ENCODE results near the gene PCGF2.

Gene PCGF2

GRCh38 chr17:38745545-38745944 is 2.6 kb downstream of the PCGF2 start:
- Histone ChIP-seq H3K27ac (ENCODE audit: low read length) (no peak overlapping the region), H3K4me2 (ENCODE audit: low read depth, low read length) (no peak overlapping the region), H3K27me3 (replicated peaks; ENCODE audit: insufficient read depth, low read length) (peaks cover 22% of the 10 kb centered on the region), H3F3A (ENCODE audit: insufficient read depth, low read length) (peaks cover 10% of the 10 kb centered on the region), H4K20me1 (ENCODE audit: insufficient read depth, low read length) (no peaks in the 10 kb centered on the region), H3K79me2 (ENCODE audit: low read length) (no peaks in the 10 kb centered on the region), H2AFZ (ENCODE audit: low read length) (no peak overlapping the region), H3K4me1 (ENCODE audit: low read length) (peaks cover 14% of the 10 kb centered on the region; the same call in 1 of the 2 replicates), H3K36me3 (replicated peaks; ENCODE audit: insufficient read depth, low read length) (no peaks in the 10 kb centered on the region), H3K9me2 (replicated peaks; ENCODE audit: insufficient read depth, low read length) (no peaks in the 10 kb centered on the region), H3K4me3 (ENCODE audit: low read length) (no peak overlapping the region), H3K9me3 (replicated peaks; ENCODE audit: insufficient read depth, low read length) (no peaks in the 10 kb centered on the region), H3K9ac (ENCODE audit: low read length) (no peak overlapping the region)
- TF ChIP-seq EZH2phosphoT487 (IDR thresholded peaks at IDR 0.05; ENCODE audit: low read length), result no peak
- DNase-seq, result no peak

- Histone ChIP-seq H4K20me1 (ENCODE audit: insufficient read depth, low read length) (no peaks in the 10 kb centered on the region), H3K4me1 (ENCODE audit: low read length) (peaks cover 8% of the 10 kb centered on the region; the same call in 1 of the 2 replicates), H3K36me3 (replicated peaks; ENCODE audit: insufficient read depth, low read length) (no peaks in the 10 kb centered on the region), H3K9ac (ENCODE audit: low read length) (no peak overlapping the region), H3K9me3 (replicated peaks; ENCODE audit: insufficient read depth, low read length) (no peaks in the 10 kb centered on the region), H2AFZ (ENCODE audit: low read length) (no peak overlapping the region), H3F3A (ENCODE audit: insufficient read depth, low read length) (0 out of 2 replicates have a peak, but pooled peaks cover 4% of the 10 kb centered on the region), H3K27ac (ENCODE audit: low read length) (no peak overlapping the region), H3K27me3 (replicated peaks; ENCODE audit: insufficient read depth, low read length) (peaks cover 19% of the 10 kb centered on the region), H3K4me2 (ENCODE audit: low read depth, low read length) (no peak overlapping the region), H3K9me2 (replicated peaks; ENCODE audit: insufficient read depth, low read length) (no peaks in the 10 kb centered on the region), H3K4me3 (ENCODE audit: low read length) (no peak overlapping the region), H3K79me2 (ENCODE audit: low read length) (no peaks in the 10 kb centered on the region)
- no peak for DNase-seq
- TF ChIP-seq CTCF (IDR thresholded peaks at IDR 0.05; ENCODE audit: low read length) (no peak), EZH2phosphoT487 (IDR thresholded peaks at IDR 0.05; ENCODE audit: low read length) (no peak), EZH2 (optimal IDR thresholded peaks at IDR 0.05; ENCODE audit: low read depth, low read length) (no peak)
Observed at GRCh38 chr17:38743556-38744171, 4.5 kb downstream of the PCGF2 start.

GRCh38 chr17:38742411-38743308 is 5.5 kb downstream of the PCGF2 start:
- H3K27ac ChIP-seq (ENCODE audit: low read length), result no peak overlapping the region
- no peak overlapping the region for H2AFZ ChIP-seq (ENCODE audit: low read length)
- H3K9ac ChIP-seq (ENCODE audit: low read length), result no peak overlapping the region
- no peak for DNase-seq
- H3K4me2 ChIP-seq (ENCODE audit: low read depth, low read length), result no peak overlapping the region
- H3K9me3 ChIP-seq (replicated peaks; ENCODE audit: insufficient read depth, low read length), result no peaks in the 10 kb centered on the region
- no peaks in the 10 kb centered on the region for H3K79me2 ChIP-seq (ENCODE audit: low read length)
- H3K4me1 ChIP-seq (ENCODE audit: low read length), result peaks cover 8% of the 10 kb centered on the region; the same call in 1 of the 2 replicates
- H3F3A ChIP-seq (ENCODE audit: insufficient read depth, low read length), result 0 out of 2 replicates have a peak, but pooled peaks cover 4% of the 10 kb centered on the region
- H4K20me1 ChIP-seq (ENCODE audit: insufficient read depth, low read length), result no peaks in the 10 kb centered on the region
- no peak overlapping the region for H3K4me3 ChIP-seq (ENCODE audit: low read length)
- no peaks in the 10 kb centered on the region for H3K9me2 ChIP-seq (replicated peaks; ENCODE audit: insufficient read depth, low read length)
- no peaks in the 10 kb centered on the region for H3K36me3 ChIP-seq (replicated peaks; ENCODE audit: insufficient read depth, low read length)
- H3K27me3 ChIP-seq (replicated peaks; ENCODE audit: insufficient read depth, low read length), result peaks cover 16% of the 10 kb centered on the region
- TF ChIP-seq EZH2phosphoT487 (IDR thresholded peaks at IDR 0.05; ENCODE audit: low read length), result no peak
- no peak for TF ChIP-seq CTCF (IDR thresholded peaks at IDR 0.05; ENCODE audit: low read length)
- TF ChIP-seq EZH2 (optimal IDR thresholded peaks at IDR 0.05; ENCODE audit: low read depth, low read length), result no peak
